B cell (primary cell): Measurements from ENCODE around the gene VASN.

Source experiments
- CTCF ChIP-seq: fragments of 200-600 bp; IDR thresholded peaks from one replicate; pipeline ENCODE4 v1.8.0; 2022; ENCODE audit warnings: antibody characterized with exemption, mild to moderate bottlenecking
- EZH2 ChIP-seq: IDR thresholded peaks from 2 replicates; pipeline ENCODE4 v1.6.1; 2012; ENCODE audit warnings: borderline replicate concordance, low read depth, mild to moderate bottlenecking, moderate library complexity, low read length; ENCODE audit not compliant: insufficient read depth, poor library complexity, severe bottlenecking

- TF ChIP-seq CTCF (no peak), EZH2 (no peak)
Observed at GRCh38 chr16:4377573-4378154, 6.0 kb downstream of the VASN start.
